Muscle of leg (tissue), 16 donors: ENCODE results near the gene TRIM50. TPM values are rescaled to one million over a fixed set of nuclear protein-coding genes. Genes with fewer than 3 reads are reported as not detected.
"Not testable (repeated sequence)": the region's sequence is repeated elsewhere in the genome, so short reads cannot be mapped to it uniquely, and the experiment has no call there.

Experiments used
- DNase-seq: peaks from one replicate; pipeline ENCODE4 v3.0.0; 2013
- H3K27ac ChIP-seq: one replicate; pipeline ENCODE4 v1.5.1; 2013; ENCODE audit warnings: mild to moderate bottlenecking, low read length, control low read depth
- H3K27me3 ChIP-seq: one replicate; pipeline ENCODE4 v1.6.1; 2013; ENCODE audit warnings: low read length; ENCODE audit not compliant: control insufficient read depth, insufficient read depth
- H3K36me3 ChIP-seq: one replicate; pipeline ENCODE4 v1.6.1; 2013; ENCODE audit warnings: low read length; ENCODE audit not compliant: control insufficient read depth, insufficient read depth
- H3K4me1 ChIP-seq: one replicate; pipeline ENCODE4 v1.6.1; 2013; ENCODE audit warnings: low read length; ENCODE audit not compliant: control insufficient read depth, insufficient read depth
- H3K4me3 ChIP-seq: one replicate; pipeline ENCODE4 v1.5.1; 2013; ENCODE audit warnings: low read length, control low read depth
- H3K9me3 ChIP-seq: replicated peaks from 2 replicates; pipeline ENCODE4 v1.6.1; 2013; ENCODE audit warnings: low read depth, low read length; ENCODE audit not compliant: control insufficient read depth
- WGBS: methylation state at CpG from one replicate; pipeline ENCODE4 v1.1.5; 2013; ENCODE audit warnings: missing lambda C conversion rate; ENCODE audit not compliant: insufficient coverage; 5-methylcytosine and 5-hydroxymethylcytosine counted together
- long read RNA-seq, 11 donors: transcript quantifications; one replicate each; lab custom pipeline, GENCODE V29; 2026
- polyA plus RNA-seq, 8 donors: library from polyadenylated mRNA; unstranded; fragments of 120-200 nt; gene quantifications; one replicate each; pipeline versions ENCODE4 v1.2.1 to v1.2.3, GENCODE V29; 2013; ENCODE audit warnings: inconsistent platforms in 1 of 8, low replicate concordance in 1 of 8; ENCODE audit not compliant: insufficient read length in 8 of 8, insufficient read depth in 1 of 8
- total RNA-seq: library from RNA; stranded (reverse); fragments of 120-200 nt; gene quantifications from one replicate; pipeline ENCODE4 v1.2.4, GENCODE V29; 2013

Gene TRIM50
- total RNA-seq: 0.44 TPM
- under 1 TPM; 0.27 to 0.76 (median 0.55) TPM for polyA plus RNA-seq
- long read RNA-seq, donor 1: 0 reads
- long read RNA-seq, donor 2: 0 reads
- long read RNA-seq, donor 3: 0 reads
- long read RNA-seq, donor 4: 0 reads
- long read RNA-seq, donor 5: 0 reads
- long read RNA-seq, donor 6: 0 reads
- long read RNA-seq, donor 7: 0 reads
- long read RNA-seq, donor 8: 0 reads
- long read RNA-seq, donor 9: 0 reads
- long read RNA-seq, donor 10: 0 reads
- long read RNA-seq, donor 11: 0 reads

- WGBS: 90% methylated on average over 34 of the region's 43 CpGs
- not testable (repeated sequence) for H3K4me3 ChIP-seq, H3K36me3 ChIP-seq, H3K27me3 ChIP-seq, H3K4me1 ChIP-seq, H3K27ac ChIP-seq, H3K9me3 ChIP-seq, DNase-seq
Observed at GRCh38 chr7:73327922-73328321, at the start of gene TRIM50, which contains the start of gene FKBP6. Gene TRIM50, minus strand, starts transcription at chr7:73328082. Its CDS starts 3,295 bp downstream, at chr7:73324787. Gene FKBP6, plus strand, starts transcription at chr7:73328161. Its CDS starts 268 bp downstream, at chr7:73328429.

DNA sequence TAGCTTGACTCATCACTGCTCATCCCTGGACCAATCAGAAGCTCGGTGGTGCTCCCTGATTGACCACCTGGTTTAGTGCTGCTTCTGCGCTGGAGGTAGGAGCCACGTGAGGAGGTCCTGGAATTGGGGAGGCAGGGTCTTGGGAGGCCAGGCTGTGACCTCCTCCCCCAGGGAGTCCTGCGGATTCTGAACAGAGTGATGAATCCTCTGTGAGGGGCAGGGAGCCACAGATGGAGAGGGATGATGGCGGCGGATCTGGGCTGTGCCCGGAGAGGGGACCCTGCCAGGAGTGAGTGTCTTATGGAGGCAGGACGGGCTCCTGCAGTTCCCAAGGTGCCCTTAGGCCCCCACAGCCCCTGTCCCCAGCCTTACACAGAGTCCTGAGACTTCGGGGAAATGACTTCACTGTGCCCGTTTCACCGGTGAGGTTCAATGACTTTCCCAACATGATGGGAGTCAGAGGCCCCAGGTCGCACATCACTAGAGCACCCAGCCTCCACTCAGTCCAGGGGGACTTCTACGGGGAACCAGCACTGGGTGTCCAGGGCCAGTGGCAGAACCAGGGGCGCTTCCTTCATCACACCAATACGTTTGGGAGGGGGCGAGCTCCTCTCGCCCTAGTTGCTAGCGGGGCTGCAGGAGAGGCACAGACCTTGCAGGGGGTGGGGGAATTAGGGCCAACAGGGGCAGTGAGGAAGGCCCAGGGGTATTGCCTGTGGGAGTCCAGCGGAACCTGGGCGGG is 49.0 kb upstream of the TRIM50 start:
- 74% methylated on average over 9 of the region's 20 CpGs for WGBS

DNA sequence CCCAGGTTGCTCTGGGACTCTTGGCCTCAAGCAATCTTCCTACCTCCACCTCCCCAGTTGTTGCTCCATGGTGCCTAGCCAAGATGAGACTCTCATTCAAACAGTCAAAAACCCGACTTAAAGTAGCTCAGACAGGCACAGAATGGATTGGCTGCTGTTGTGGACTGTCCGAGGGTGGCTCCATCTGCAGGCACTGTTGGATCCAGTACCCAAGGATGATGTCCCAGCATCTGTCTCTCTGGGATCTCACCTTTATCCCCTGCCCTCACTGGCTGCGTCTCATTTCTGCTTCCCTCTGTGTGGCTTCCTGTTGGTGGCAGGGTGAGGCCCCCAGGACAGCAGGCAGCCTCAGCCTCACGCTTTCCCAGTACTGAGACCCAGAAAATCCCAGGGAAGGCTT is 48.4 kb upstream of the TRIM50 start:
- not testable (repeated sequence) for H3K9me3 ChIP-seq, DNase-seq, H3K4me1 ChIP-seq, H3K4me3 ChIP-seq, H3K36me3 ChIP-seq, H3K27ac ChIP-seq
- peaks cover 27% of the 10 kb centered on the region for H3K27me3 ChIP-seq
- 68% methylated on average over 2 of the region's 4 CpGs for WGBS

More for the DNA sequence above, 49.0 kb upstream of the TRIM50 start:
- Histone ChIP-seq H3K36me3 (no peaks in the 10 kb centered on the region), H3K9me3 (no peaks in the 10 kb centered on the region), H3K27me3 (peaks cover 27% of the 10 kb centered on the region), H3K27ac (no peak overlapping the region), H3K4me1 (no peaks in the 10 kb centered on the region), H3K4me3 (no peak overlapping the region)
- DNase-seq: no peak

GRCh38 chr7:73373741-73374140 is 45.9 kb upstream of the TRIM50 start:
- 83% methylated on average over 13 of the region's 13 CpGs for WGBS
- Histone ChIP-seq H3K9me3 (no peaks in the 10 kb centered on the region), H3K4me3 (no peak overlapping the region), H3K4me1 (no peaks in the 10 kb centered on the region), H3K36me3 (no peaks in the 10 kb centered on the region), H3K27ac (no peak overlapping the region), H3K27me3 (peaks cover 19% of the 10 kb centered on the region)
- no peak for DNase-seq

- H3K4me1 ChIP-seq: peaks cover 6% of the 10 kb centered on the region
- H3K27ac ChIP-seq: no peak overlapping the region
- H3K4me3 ChIP-seq: no peak overlapping the region
- H3K9me3 ChIP-seq: no peaks in the 10 kb centered on the region
- no peak for DNase-seq
- H3K27me3 ChIP-seq: no peaks in the 10 kb centered on the region
- WGBS: 64% methylated on average over 3 of the region's 9 CpGs
- no peaks in the 10 kb centered on the region for H3K36me3 ChIP-seq
Observed at GRCh38 chr7:73369622-73370021, 41.7 kb upstream of the TRIM50 start.

DNA sequence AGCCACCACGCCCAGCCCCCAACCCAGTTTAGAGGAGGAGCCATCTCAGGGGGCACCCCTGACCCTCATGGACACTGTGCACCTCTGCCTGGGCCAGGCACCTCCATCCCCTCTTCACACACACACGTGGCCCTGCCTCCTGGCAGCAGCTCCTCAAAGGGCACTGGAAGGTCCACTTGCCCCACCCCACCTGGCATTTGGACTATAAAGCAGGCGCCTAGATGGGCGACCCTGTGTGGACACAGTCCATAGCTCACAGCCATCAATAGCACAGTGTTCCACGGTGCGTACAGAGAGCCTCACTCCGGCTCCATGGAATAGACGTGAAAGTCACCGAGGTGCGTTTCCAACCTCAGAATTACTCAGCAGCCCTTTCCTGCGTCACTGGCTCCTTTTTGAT is 41.1 kb upstream of the TRIM50 start:
- Histone ChIP-seq H3K36me3 (no peaks in the 10 kb centered on the region), H3K4me1 (peaks cover 12% of the 10 kb centered on the region), H3K27ac (no peak overlapping the region), H3K4me3 (no peak overlapping the region), H3K27me3 (no peaks in the 10 kb centered on the region), H3K9me3 (no peaks in the 10 kb centered on the region)
- DNase-seq: no peak
- 82% methylated on average over 10 of the region's 11 CpGs for WGBS

DNA sequence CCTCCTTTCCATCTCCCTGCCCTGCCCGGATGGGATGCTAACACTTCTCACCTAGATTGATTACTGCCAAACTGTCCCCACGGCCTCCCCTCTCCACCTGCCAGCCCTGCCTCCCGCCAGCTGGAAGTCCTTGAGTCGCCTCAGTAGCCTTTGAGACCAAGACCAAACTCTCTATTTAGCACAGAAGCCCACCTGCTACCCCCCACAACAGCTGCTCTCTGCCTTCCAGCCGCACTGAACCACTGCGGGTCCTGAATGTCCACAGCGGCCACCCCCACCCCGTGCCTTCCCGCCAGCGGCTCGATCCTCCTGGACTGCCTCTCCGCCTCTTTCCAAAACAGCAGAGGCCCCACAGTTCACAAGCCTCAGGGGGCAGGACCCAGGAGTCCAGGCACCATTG is 39.1 kb upstream of the TRIM50 start:
- Histone ChIP-seq H3K9me3 (no peaks in the 10 kb centered on the region), H3K27me3 (peaks cover 2% of the 10 kb centered on the region), H3K4me3 (no peak overlapping the region), H3K27ac (no peak overlapping the region), H3K36me3 (no peaks in the 10 kb centered on the region), H3K4me1 (peaks cover 12% of the 10 kb centered on the region)
- WGBS: 49% methylated on average over 12 of the region's 12 CpGs
- DNase-seq: no peak

DNA sequence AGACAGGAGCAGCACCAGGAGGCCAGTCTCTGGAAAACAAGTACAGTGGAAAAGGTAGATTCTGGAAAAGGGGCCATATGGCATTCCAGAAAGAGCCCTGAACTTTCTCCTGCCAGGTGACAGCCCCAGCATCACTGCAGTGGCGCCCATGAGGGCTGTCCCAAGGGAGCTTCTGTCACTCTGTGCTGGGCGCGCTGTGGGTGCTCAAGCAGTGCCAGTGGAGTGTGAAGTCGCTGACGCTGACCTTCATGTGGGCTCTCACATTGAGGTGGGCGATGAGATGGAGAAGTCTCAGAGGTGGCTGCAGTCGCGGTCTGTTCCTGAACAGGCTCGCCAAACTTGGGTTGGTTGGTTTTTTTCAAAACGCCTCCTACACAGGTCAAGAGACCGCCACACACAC is 38.2 kb upstream of the TRIM50 start:
- Histone ChIP-seq H3K36me3 (no peaks in the 10 kb centered on the region), H3K27ac (no peak overlapping the region), H3K4me1 (peaks cover 12% of the 10 kb centered on the region), H3K27me3 (peaks cover 2% of the 10 kb centered on the region), H3K4me3 (no peak overlapping the region), H3K9me3 (no peaks in the 10 kb centered on the region)
- no peak for DNase-seq
- WGBS: 97% methylated on average over 5 of the region's 11 CpGs

DNA sequence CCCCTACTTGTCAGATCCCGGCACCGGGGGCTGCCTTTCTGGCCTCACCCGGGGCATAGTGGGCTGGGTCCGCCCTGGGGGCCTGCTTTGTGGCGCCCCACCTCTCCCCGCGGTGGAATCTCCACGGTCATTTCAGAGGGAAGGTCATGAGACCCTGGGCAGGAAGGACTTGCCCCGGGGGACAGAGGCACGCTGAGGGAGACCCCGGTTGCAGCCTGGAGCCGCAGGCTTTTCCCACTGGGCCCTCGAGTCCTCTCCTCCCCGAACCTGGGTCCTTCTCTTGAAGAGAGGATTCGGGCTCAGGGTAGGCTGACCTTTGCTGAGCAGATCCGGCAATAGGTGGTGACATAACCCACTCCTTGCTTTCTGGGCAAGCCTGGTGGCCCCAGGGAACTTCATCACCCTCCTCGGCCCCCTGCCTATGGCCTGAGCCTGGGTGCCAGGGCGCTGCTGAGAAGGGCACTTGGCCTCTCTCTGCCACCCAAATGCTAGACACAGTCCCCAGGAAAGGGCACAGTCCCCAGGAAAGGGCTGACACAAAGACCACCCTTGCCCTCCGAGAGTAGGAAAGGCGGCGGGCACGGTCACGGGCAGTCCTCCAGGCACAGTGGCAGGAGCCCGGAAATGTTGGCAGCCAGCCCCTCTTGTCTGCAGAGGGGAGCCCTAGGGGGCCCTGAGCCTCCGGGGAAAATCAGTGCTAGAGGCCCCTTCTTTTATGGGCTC is 36.3 kb upstream of the TRIM50 start:
- DNase-seq: no peak
- Histone ChIP-seq H3K4me1 (peaks cover 12% of the 10 kb centered on the region), H3K9me3 (no peaks in the 10 kb centered on the region), H3K27me3 (peaks cover 2% of the 10 kb centered on the region), H3K36me3 (no peaks in the 10 kb centered on the region), H3K4me3 (no peak overlapping the region), H3K27ac (no peak overlapping the region)
- WGBS: 62% methylated on average over 25 of the region's 25 CpGs
